ENCODE results near the gene CLEC18A.
"Not testable (repeated sequence)": the region's sequence is repeated elsewhere in the genome, so short reads cannot be mapped to it uniquely, and the experiment has no call there.

Gene CLEC18A

GRCh38 chr16:69930117-69930776 is 20.9 kb upstream of the CLEC18A start:
- peak; percentile 22 for DNase-seq (ENCODE audit: low read depth)

- DNase-seq (ENCODE audit: low read depth), result no peak
These were observed 19.5 kb upstream of the CLEC18A start for GRCh38 chr16:69931631-69932030.

- DNase-seq (ENCODE audit: low read depth), result no peak
These were observed 18.9 kb upstream of the CLEC18A start for GRCh38 chr16:69932228-69932627.

GRCh38 chr16:69932691-69933392 is 18.3 kb upstream of the CLEC18A start:
- no peak for DNase-seq (ENCODE audit: low read depth)

GRCh38 chr16:69934044-69934443 is 17.1 kb upstream of the CLEC18A start:
- no peak for DNase-seq (ENCODE audit: low read depth)

GRCh38 chr16:69934751-69935150 is 16.4 kb upstream of the CLEC18A start:
- DNase-seq (ENCODE audit: low read depth), result no peak

GRCh38 chr16:69935278-69935711 is 15.8 kb upstream of the CLEC18A start:
- no peak for DNase-seq (ENCODE audit: low read depth)

- DNase-seq (ENCODE audit: low read depth), result no peak
These were observed 15.4 kb upstream of the CLEC18A start for GRCh38 chr16:69935740-69936139.

- no peak for DNase-seq (ENCODE audit: low read depth)
These were observed 14.9 kb upstream of the CLEC18A start for GRCh38 chr16:69936252-69936651.

GRCh38 chr16:69936751-69937211 is 14.4 kb upstream of the CLEC18A start:
- DNase-seq (ENCODE audit: low read depth), result no peak

GRCh38 chr16:69937465-69937951 is 13.6 kb upstream of the CLEC18A start:
- DNase-seq (ENCODE audit: low read depth), result no peak

- no peak for DNase-seq (ENCODE audit: low read depth)
These were observed 11.9 kb upstream of the CLEC18A start for GRCh38 chr16:69938981-69939820.

GRCh38 chr16:69939821-69940585 is 11.1 kb upstream of the CLEC18A start:
- no peak for DNase-seq (ENCODE audit: low read depth)

- DNase-seq (ENCODE audit: low read depth), result no peak
These were observed 10.5 kb upstream of the CLEC18A start for GRCh38 chr16:69940676-69941075.

- no peak for DNase-seq (ENCODE audit: low read depth)
These were observed 9.7 kb upstream of the CLEC18A start for GRCh38 chr16:69941251-69942098.

GRCh38 chr16:69942099-69942491 is 9.0 kb upstream of the CLEC18A start:
- no peak for DNase-seq (ENCODE audit: low read depth)

- DNase-seq (ENCODE audit: low read depth), result no peak
These were observed 8.4 kb upstream of the CLEC18A start for GRCh38 chr16:69942627-69943170.

- DNase-seq (ENCODE audit: low read depth), result not testable (repeated sequence)
These were observed 7.7 kb upstream of the CLEC18A start for GRCh38 chr16:69943241-69944036.

- not testable (repeated sequence) for DNase-seq (ENCODE audit: low read depth)
These were observed 723 bp upstream of the CLEC18A start for GRCh38 chr16:69950411-69950810.

GRCh38 chr16:69951672-69952031 is 518 bp downstream of the CLEC18A start:
- not testable (repeated sequence) for DNase-seq (ENCODE audit: low read depth)

Data from T follicular helper cell (primary cell).